Lung (tissue), 12 donors: Measurements from ENCODE around the gene DENND5A. TPM values are rescaled to one million over a fixed set of nuclear protein-coding genes. Genes with fewer than 3 reads are reported as not detected.
"Not testable (repeated sequence)": the region's sequence is repeated elsewhere in the genome, so short reads cannot be mapped to it uniquely, and the experiment has no call there.

Experiments
- ATAC-seq: fragments of 200-7000 bp; cut with Tn5 transposase; one replicate; pipeline ENCODE4 v1.9.1; 2020; ENCODE audit warnings: moderate number of reproducible peaks; ENCODE audit not compliant: insufficient read depth, low FRiP score
- DNase-seq, 3 donors: peaks; one replicate each; pipeline ENCODE4 v3.0.0-alpha.2; 2013 to 2017
- H3K27ac ChIP-seq, 2 donors: one replicate each; pipeline ENCODE4 v1.5.1; 2013; ENCODE audit warnings: mild to moderate bottlenecking in 2 of 2, moderate library complexity in 2 of 2, control low read depth in 1 of 2, inconsistent platforms in 1 of 2, low read depth in 1 of 2, low read length in 1 of 2
- H3K27me3 ChIP-seq, 3 donors: one replicate each; pipeline ENCODE4 v1.5.1; 2013; ENCODE audit warnings: low read length in 2 of 3; ENCODE audit not compliant: control insufficient read depth in 3 of 3, insufficient read depth in 3 of 3
- H3K36me3 ChIP-seq, 4 donors: one replicate each; pipeline ENCODE4 v1.5.1; 2013; ENCODE audit warnings: low read length in 4 of 4, mild to moderate bottlenecking in 1 of 4, moderate library complexity in 1 of 4; ENCODE audit not compliant: control insufficient read depth in 4 of 4, insufficient read depth in 4 of 4
- H3K4me1 ChIP-seq, 5 donors: one replicate each; pipeline ENCODE4 v1.5.1; 2013; ENCODE audit warnings: low read length in 5 of 5, mild to moderate bottlenecking in 2 of 5, moderate library complexity in 1 of 5; ENCODE audit not compliant: control insufficient read depth in 5 of 5, insufficient read depth in 5 of 5
- H3K4me3 ChIP-seq: one replicate; pipeline ENCODE4 v1.5.1; 2013; ENCODE audit warnings: mild to moderate bottlenecking, control low read depth, moderate library complexity
- H3K9ac ChIP-seq, 2 donors: one replicate each; pipeline ENCODE4 v1.5.1; 2013; ENCODE audit warnings: low read length in 2 of 2, control low read depth in 1 of 2; ENCODE audit not compliant: insufficient read depth in 1 of 2
- H3K9me3 ChIP-seq, 4 donors: one replicate each; pipeline ENCODE4 v1.5.1; 2013; ENCODE audit warnings: low read length in 3 of 4, mild to moderate bottlenecking in 1 of 4, moderate library complexity in 1 of 4; ENCODE audit not compliant: control insufficient read depth in 4 of 4, insufficient read depth in 3 of 4
- WGBS, 2 donors: extraction: QIAGEN DNeasy Blood & Tissue Kit; methylation state at CpG; one replicate each; pipeline ENCODE4 v1.1.7; 2013; 5-methylcytosine and 5-hydroxymethylcytosine counted together
- polyA plus RNA-seq, 2 donors: library from polyadenylated mRNA; stranded (reverse); fragments of 200-250 nt; gene quantifications; one replicate each; pipeline ENCODE4 v1.2.1, GENCODE V29; 2013
- total RNA-seq, 2 donors: library from RNA; depleted of rRNA in 1 of 2; stranded (reverse); fragments of >200 nt in 1 of 2; gene quantifications; one replicate each; pipeline ENCODE4 v1.2.1, GENCODE V29; 2014 to 2021
- TF ChIP-seq, protein P1 (sequence below): IDR thresholded peaks from 2 replicates; pipeline ENCODE4 v1.5.1; 2012; ENCODE audit warnings: mild to moderate bottlenecking; ENCODE audit errors: control extremely low read depth, extremely low read depth
- donor health status: control.
- donor health status: control.
- donor health status: Bipolar disorder and iron deficiency.
- donor health status: healthy.
- donor health status: DM: yes; HTN: yes; CAD: no.

DENND5A gene
- total and polyA plus RNA-seq, 4 donors = 20.8 to 152 (median 112) TPM

- peaks cover 0 to 5% (median 2%) of the 10 kb centered on the region in 5 donors for H3K4me1 ChIP-seq
- ATAC-seq (no peak), DNase-seq (no peak)
- WGBS, 2 donors = 41 to 63% methylated on average over 3 of the region's 3 CpGs
- no peaks in the 10 kb centered on the region for H3K36me3 ChIP-seq
- TF ChIP-seq, protein P1, sequence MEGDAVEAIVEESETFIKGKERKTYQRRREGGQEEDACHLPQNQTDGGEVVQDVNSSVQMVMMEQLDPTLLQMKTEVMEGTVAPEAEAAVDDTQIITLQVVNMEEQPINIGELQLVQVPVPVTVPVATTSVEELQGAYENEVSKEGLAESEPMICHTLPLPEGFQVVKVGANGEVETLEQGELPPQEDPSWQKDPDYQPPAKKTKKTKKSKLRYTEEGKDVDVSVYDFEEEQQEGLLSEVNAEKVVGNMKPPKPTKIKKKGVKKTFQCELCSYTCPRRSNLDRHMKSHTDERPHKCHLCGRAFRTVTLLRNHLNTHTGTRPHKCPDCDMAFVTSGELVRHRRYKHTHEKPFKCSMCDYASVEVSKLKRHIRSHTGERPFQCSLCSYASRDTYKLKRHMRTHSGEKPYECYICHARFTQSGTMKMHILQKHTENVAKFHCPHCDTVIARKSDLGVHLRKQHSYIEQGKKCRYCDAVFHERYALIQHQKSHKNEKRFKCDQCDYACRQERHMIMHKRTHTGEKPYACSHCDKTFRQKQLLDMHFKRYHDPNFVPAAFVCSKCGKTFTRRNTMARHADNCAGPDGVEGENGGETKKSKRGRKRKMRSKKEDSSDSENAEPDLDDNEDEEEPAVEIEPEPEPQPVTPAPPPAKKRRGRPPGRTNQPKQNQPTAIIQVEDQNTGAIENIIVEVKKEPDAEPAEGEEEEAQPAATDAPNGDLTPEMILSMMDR = no peak
- no peak overlapping the region for H3K4me3 ChIP-seq
- H3K9me3 ChIP-seq = no peaks in the 10 kb centered on the region
- no peak overlapping the region for H3K9ac ChIP-seq
- no peaks in the 10 kb centered on the region for H3K27me3 ChIP-seq
- H3K27ac ChIP-seq = no peak overlapping the region
Observed at GRCh38 chr11:9222654-9223053, 42.5 kb downstream of the DENND5A start.

DNA sequence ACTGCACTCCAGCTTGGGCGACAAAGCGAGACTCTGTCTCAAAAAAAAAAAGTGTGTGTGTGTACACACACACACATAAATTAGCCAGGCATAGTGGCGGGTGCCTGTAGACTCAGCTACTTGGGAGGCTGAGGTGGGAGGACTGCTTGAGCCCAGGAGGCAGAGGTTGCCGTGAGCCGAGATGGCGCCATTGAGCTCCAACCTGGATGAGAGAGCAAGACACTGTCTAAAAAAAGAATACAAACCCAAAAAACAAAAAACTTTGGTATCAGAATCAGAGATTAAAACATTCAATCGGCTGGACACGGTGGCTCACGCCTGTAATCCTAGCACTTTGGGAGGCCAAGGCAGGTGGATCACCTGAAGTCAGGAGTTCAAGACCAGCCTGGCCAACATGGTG lies 44.3 kb downstream of the DENND5A start:
- ATAC-seq, H3K9me3 ChIP-seq, H3K9ac ChIP-seq, H3K27ac ChIP-seq, H3K36me3 ChIP-seq, H3K4me3 ChIP-seq, DNase-seq, H3K4me1 ChIP-seq, H3K27me3 ChIP-seq: not testable (repeated sequence)
- WGBS, 2 donors = 98% methylated on average over 9 of the region's 9 CpGs

- peak in 1 of 3 donors; percentile 24 for DNase-seq
- H3K27me3 ChIP-seq = no peaks in the 10 kb centered on the region
- no peak for ATAC-seq
- H3K4me3 ChIP-seq = no peak overlapping the region
- TF ChIP-seq, protein P1 = no peak
- H3K9me3 ChIP-seq = no peaks in the 10 kb centered on the region
- peaks cover 0 to 6% (median 3%) of the 10 kb centered on the region in 5 donors for H3K4me1 ChIP-seq
- 27 to 58% methylated on average over 2 of the region's 2 CpGs for WGBS, 2 donors
- H3K27ac ChIP-seq = peak overlapping the region in 1 of 2 donors; percentile 23
- no peaks in the 10 kb centered on the region for H3K36me3 ChIP-seq
- H3K9ac ChIP-seq = no peak overlapping the region
Observed at GRCh38 chr11:9219572-9219971, 45.6 kb downstream of the DENND5A start.

DNA sequence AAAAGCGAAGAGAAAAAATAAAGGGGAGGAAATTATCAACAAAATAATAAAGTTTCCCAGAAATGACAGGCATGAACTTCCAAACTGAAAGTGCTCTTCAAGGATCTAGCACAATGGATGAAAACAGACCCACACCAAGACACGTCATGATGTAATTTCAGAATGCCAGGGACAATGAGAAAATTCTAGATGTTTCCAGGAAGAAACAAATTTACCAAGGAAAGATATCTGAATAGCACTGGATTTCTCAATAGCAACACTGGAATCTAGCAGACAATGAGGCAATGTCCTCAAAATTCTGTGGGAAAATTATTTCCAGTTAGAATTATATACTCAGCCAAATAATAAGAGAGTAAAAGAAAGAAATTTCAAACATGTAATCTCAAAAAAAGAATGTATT lies 46.0 kb downstream of the DENND5A start:
- no peak overlapping the region for H3K9ac ChIP-seq
- H3K27me3 ChIP-seq = no peaks in the 10 kb centered on the region
- ATAC-seq (no peak), DNase-seq (peak in 2 of 3 donors; percentile 16 to 23)
- TF ChIP-seq, protein P1 = no peak
- no peaks in the 10 kb centered on the region for H3K36me3 ChIP-seq
- H3K9me3 ChIP-seq = no peaks in the 10 kb centered on the region
- H3K27ac ChIP-seq = peak overlapping the region in 1 of 2 donors; percentile 23
- WGBS, 2 donors = 72 to 85% methylated on average over 2 of the region's 2 CpGs
- no peak overlapping the region for H3K4me3 ChIP-seq
- H3K4me1 ChIP-seq = peaks cover 0 to 9% (median 3%) of the 10 kb centered on the region in 5 donors
